NCI-H1105 (cell line): Measurements from ENCODE around the gene C6orf52.
"Not testable (repeated sequence)": the region's sequence is repeated elsewhere in the genome, so short reads cannot be mapped to it uniquely, and the experiment has no call there.

Source experiments
- DNase-seq: peaks from one replicate; lab custom pipeline; 2025; lab: John Stamatoyannopoulos, UW

Gene C6orf52

GRCh38 chr6:10694302-10695085 is at the start of gene C6orf52, which contains the start of gene PAK1IP1:
Gene C6orf52, minus strand, starts transcription at chr6:10694616. Its CDS starts 7,066 bp downstream, at chr6:10687550.
Gene PAK1IP1, plus strand, starts transcription at chr6:10694972. Its CDS starts 14 bp downstream, at chr6:10694986.
- DNase-seq = peak; percentile 93

- DNase-seq = no peak
These were observed 49.1 kb upstream of the C6orf52 start for GRCh38 chr6:10743515-10743914.

- DNase-seq = no peak
These were observed 47.8 kb upstream of the C6orf52 start for GRCh38 chr6:10742251-10742650.

- DNase-seq = not testable (repeated sequence)
These were observed 47.2 kb upstream of the C6orf52 start for GRCh38 chr6:10741643-10742042.

- no peak for DNase-seq
These were observed 45.6 kb upstream of the C6orf52 start for GRCh38 chr6:10740061-10740460.

- DNase-seq = no peak
These were observed 42.3 kb upstream of the C6orf52 start for GRCh38 chr6:10736731-10737130.

- DNase-seq = no peak
These were observed 39.4 kb upstream of the C6orf52 start for GRCh38 chr6:10733863-10734262.

GRCh38 chr6:10733151-10733715 is 38.8 kb upstream of the C6orf52 start:
- DNase-seq = no peak

GRCh38 chr6:10730254-10730653 is 35.8 kb upstream of the C6orf52 start:
- DNase-seq = no peak

GRCh38 chr6:10725716-10726115 is 31.3 kb upstream of the C6orf52 start:
- no peak for DNase-seq

GRCh38 chr6:10725044-10725443 is 30.6 kb upstream of the C6orf52 start:
- no peak for DNase-seq

GRCh38 chr6:10723567-10723881 is 29.1 kb upstream of the C6orf52 start:
- DNase-seq = no peak

GRCh38 chr6:10722820-10723566 is 28.6 kb upstream of the C6orf52 start, which contains the start of gene TMEM14C:
Gene TMEM14C, plus strand, starts transcription at chr6:10723070. Its CDS starts 1,544 bp downstream, at chr6:10724614.
- peak; percentile 97 for DNase-seq

- no peak for DNase-seq
These were observed 28.1 kb upstream of the C6orf52 start for GRCh38 chr6:10722570-10722819.

- DNase-seq = no peak
These were observed 27.6 kb upstream of the C6orf52 start for GRCh38 chr6:10721850-10722569.

GRCh38 chr6:10720960-10721849 is 26.8 kb upstream of the C6orf52 start:
- DNase-seq = not testable (repeated sequence)

- no peak for DNase-seq
These were observed 26.0 kb upstream of the C6orf52 start for GRCh38 chr6:10720265-10720959.

- no peak for DNase-seq
These were observed 25.5 kb upstream of the C6orf52 start for GRCh38 chr6:10719964-10720264.

GRCh38 chr6:10719296-10719963 is 25.0 kb upstream of the C6orf52 start:
- DNase-seq = no peak

GRCh38 chr6:10713962-10714361 is 19.5 kb upstream of the C6orf52 start:
- no peak for DNase-seq
